Activated T-cell treated with anti-CD3 and anti-CD28 coated beads for 48 hours (primary cell): ENCODE measurements around the gene TBATA.

Experiments used
- DNase-seq: peaks from one replicate; pipeline ENCODE4 v3.0.0-alpha.2; 2020; ENCODE audit warnings: low read depth

TBATA gene

DNA sequence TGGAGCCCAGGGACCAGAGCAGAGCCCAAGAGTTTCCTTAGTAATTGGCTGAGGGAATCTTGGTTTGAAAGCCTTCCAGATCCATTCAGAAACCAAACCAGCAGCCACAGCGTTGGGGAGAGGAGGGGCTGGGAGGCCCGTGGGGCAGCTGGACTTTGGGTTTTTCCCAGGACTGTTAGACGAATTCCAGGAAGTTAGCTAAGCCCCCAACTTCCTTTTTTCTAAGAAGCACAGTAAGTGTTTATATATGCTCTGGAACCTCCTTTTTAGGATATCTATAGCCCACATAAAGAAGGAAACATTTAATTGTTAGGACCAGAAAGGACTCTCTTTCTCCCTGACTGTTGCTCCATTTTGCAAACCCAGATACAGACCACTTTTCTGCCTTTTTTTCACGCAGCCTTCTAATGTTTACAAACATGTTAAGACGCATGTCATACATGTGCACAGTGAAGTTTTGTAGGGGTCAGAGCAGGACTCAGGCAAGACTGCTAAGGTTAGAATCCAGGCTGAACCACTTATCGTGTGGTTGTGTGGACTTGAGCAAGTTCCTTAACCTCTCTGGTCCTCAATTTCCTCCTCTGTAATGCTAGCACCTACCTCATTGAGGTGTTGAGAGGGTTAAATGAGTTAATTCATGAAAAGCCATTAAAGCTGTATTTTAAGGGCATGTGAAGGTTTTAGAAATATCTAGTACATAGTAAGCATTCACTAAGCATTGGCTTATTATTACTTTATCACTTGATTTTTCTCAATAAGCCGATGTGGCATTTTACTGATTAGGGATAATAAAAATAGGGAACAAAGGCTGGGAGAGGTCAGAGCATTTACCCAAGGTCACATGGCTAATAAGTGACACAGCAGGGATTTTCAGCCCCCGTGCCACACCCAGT, 42.4 kb downstream of the TBATA start:
- DNase-seq = no peak

GRCh38 chr10:70740406-70741288, 44.5 kb downstream of the TBATA start:
- no peak for DNase-seq

GRCh38 chr10:70738761-70739121, 46.4 kb downstream of the TBATA start:
- DNase-seq = no peak

GRCh38 chr10:70738006-70738760, 47.0 kb downstream of the TBATA start:
- DNase-seq = no peak

- DNase-seq = no peak
Measured at GRCh38 chr10:70737250-70737649, 47.9 kb downstream of the TBATA start.

DNA sequence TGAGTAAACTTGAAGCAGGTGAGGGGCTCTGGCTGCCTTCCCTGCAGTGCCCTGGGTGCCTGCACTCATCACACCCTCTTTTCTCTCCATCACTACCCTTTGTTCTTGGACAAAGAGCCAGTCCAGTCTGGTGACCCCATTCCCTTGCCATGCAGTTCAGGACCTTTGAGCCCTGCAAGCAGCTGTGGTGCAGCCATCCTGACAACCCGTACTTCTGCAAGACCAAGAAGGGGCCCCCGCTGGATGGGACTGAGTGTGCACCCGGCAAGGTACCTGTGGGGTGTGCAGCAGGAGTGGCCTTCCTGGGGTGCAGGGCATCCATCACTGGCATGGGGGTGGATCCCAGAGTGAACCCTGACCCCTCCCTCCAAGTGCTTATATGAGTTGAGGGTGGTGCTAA, 48.7 kb downstream of the TBATA start:
- no peak for DNase-seq

GRCh38 chr10:70735161-70735560, 50.0 kb downstream of the TBATA start:
- no peak for DNase-seq

- DNase-seq = no peak
Measured at GRCh38 chr10:70733051-70733450, 52.1 kb downstream of the TBATA start.

GRCh38 chr10:70732569-70732968, 52.6 kb downstream of the TBATA start:
- DNase-seq = no peak

DNA sequence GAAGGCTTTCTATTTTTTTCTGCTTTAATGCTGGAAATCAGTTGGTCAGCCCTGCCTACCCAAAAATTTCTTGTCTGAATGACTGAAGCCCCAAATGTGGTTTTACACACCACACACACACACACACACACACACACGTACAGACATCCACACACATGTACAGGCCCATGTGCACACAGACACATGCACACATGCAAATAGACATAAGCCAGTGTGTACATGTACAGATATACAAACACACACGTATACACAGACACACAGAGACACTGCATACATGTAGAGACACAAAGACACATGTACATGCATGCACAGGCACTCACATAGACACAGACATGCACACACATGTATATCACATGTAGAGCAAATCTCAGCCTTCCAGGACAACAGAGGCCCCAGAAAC, 54.2 kb downstream of the TBATA start:
- no peak for DNase-seq

GRCh38 chr10:70729763-70730357, 55.3 kb downstream of the TBATA start:
- no peak for DNase-seq

DNA sequence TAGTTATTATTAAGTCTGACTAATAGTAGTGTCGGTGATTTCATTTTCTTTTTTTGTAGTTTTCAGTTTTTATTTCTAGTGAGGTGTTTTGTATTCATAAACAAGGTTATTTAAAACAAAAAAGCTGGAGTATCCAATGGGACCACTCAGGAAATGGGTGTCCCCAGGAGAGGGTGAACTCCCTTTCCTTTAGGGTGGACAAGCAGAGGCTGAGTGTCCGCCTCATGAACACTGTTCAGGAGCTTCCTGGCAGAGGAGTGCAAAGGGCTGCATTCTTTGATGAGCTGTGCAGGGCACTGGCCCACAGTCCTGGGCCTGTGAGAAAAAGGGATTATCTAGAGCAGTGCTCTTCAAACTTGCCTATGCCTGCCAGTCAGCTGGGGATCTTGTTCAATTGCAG, 56.8 kb downstream of the TBATA start:
- no peak for DNase-seq

- no peak for DNase-seq
Measured at GRCh38 chr10:70726909-70727495, 58.2 kb downstream of the TBATA start.

GRCh38 chr10:70723771-70724170, 61.4 kb downstream of the TBATA start:
- DNase-seq = no peak

- no peak for DNase-seq
Measured at GRCh38 chr10:70722820-70723424, 62.3 kb downstream of the TBATA start.
